ENCODE measurements around the gene RNASE9. TPM values are rescaled to one million over a fixed set of nuclear protein-coding genes. Genes with fewer than 3 reads are reported as not detected.

RNASE9 gene
- total and polyA plus RNA-seq, 2 donors from 2014 or later, result not detected

GRCh38 chr14:20606190-20606901, 45.5 kb upstream of the RNASE9 start:
- H3K27ac ChIP-seq (ENCODE audit: low read depth in 2 of 2, low read length in 2 of 2), result no peak overlapping the region
- TF ChIP-seq CTCF (IDR thresholded peaks at IDR 0.05; ENCODE audit: borderline replicate concordance, extremely low read depth, insufficient read depth), result peak; percentile 66
- no peak overlapping the region for H3K9ac ChIP-seq (ENCODE audit: low read length in 3 of 3)
- H3K36me3 ChIP-seq (ENCODE audit: control insufficient read depth in 2 of 3, insufficient read depth in 3 of 3, low read length in 3 of 3), result no peaks in the 10 kb centered on the region
- no peak overlapping the region for H3K4me3 ChIP-seq (ENCODE audit: low read length in 3 of 3)
- no peaks in the 10 kb centered on the region for H3K27me3 ChIP-seq (ENCODE audit: control insufficient read depth, insufficient read depth, low read length)
- no peaks in the 10 kb centered on the region for H3K9me3 ChIP-seq (ENCODE audit: control insufficient read depth in 2 of 3, insufficient read depth in 1 of 3, low read length in 3 of 3)
- DNase-seq (peak in 1 of 5 donors; percentile 40), FAIRE-seq (no peak)
- peaks cover 0 to 4% (median 0%) of the 10 kb centered on the region in 3 donors for H3K4me1 ChIP-seq (ENCODE audit: control insufficient read depth in 2 of 3, insufficient read depth in 2 of 3, low read depth in 1 of 3, low read length in 3 of 3)
- intact Hi-C loops (cut with DNase I), result loop anchor here (10.0 kb wide), 2 partner anchors 192 to 282 kb away; partner anchors contain the start of gene TEP1

- no peak for FAIRE-seq
- H3K27ac ChIP-seq (ENCODE audit: low read depth in 2 of 2, low read length in 2 of 2), result no peak overlapping the region
- intact Hi-C loops (cut with DNase I), result loop anchor here (10.0 kb wide), 2 partner anchors 189 to 279 kb away; partner anchors contain the start of gene TEP1
These were observed 43.2 kb upstream of the RNASE9 start for GRCh38 chr14:20603813-20604690.

GRCh38 chr14:20602583-20602982, 41.7 kb upstream of the RNASE9 start:
- Histone ChIP-seq H3K9ac (ENCODE audit: low read length in 3 of 3) (no peak overlapping the region), H3K27ac (ENCODE audit: low read depth in 2 of 2, low read length in 2 of 2) (no peak overlapping the region), H3K9me3 (ENCODE audit: control insufficient read depth in 2 of 3, insufficient read depth in 1 of 3, low read length in 3 of 3) (no peaks in the 10 kb centered on the region), H3K36me3 (ENCODE audit: control insufficient read depth in 2 of 3, insufficient read depth in 3 of 3, low read length in 3 of 3) (no peaks in the 10 kb centered on the region), H3K4me1 (ENCODE audit: control insufficient read depth in 2 of 3, insufficient read depth in 2 of 3, low read depth in 1 of 3, low read length in 3 of 3) (no peaks in the 10 kb centered on the region), H3K4me3 (ENCODE audit: low read length in 3 of 3) (no peak overlapping the region), H3K27me3 (ENCODE audit: control insufficient read depth, insufficient read depth, low read length) (no peaks in the 10 kb centered on the region)
- no peak for FAIRE-seq
- no peak for TF ChIP-seq CTCF (IDR thresholded peaks at IDR 0.05; ENCODE audit: borderline replicate concordance, extremely low read depth, insufficient read depth)
- intact Hi-C loops (cut with DNase I), result loop anchor here (10.0 kb wide), 2 partner anchors 188 to 278 kb away; partner anchors contain the start of gene TEP1
- no peak for DNase-seq

More at GRCh38 chr14:20603813-20604690, 43.2 kb upstream of the RNASE9 start:
- TF ChIP-seq CTCF (IDR thresholded peaks at IDR 0.05; ENCODE audit: borderline replicate concordance, extremely low read depth, insufficient read depth), result no peak
- no peak overlapping the region for H3K4me3 ChIP-seq (ENCODE audit: low read length in 3 of 3)
- no peaks in the 10 kb centered on the region for H3K36me3 ChIP-seq (ENCODE audit: control insufficient read depth in 2 of 3, insufficient read depth in 3 of 3, low read length in 3 of 3)
- DNase-seq, result no peak
- H3K9me3 ChIP-seq (ENCODE audit: control insufficient read depth in 2 of 3, insufficient read depth in 1 of 3, low read length in 3 of 3), result no peaks in the 10 kb centered on the region
- H3K9ac ChIP-seq (ENCODE audit: low read length in 3 of 3), result no peak overlapping the region
- H3K4me1 ChIP-seq (ENCODE audit: control insufficient read depth in 2 of 3, insufficient read depth in 2 of 3, low read depth in 1 of 3, low read length in 3 of 3), result no peaks in the 10 kb centered on the region
- no peaks in the 10 kb centered on the region for H3K27me3 ChIP-seq (ENCODE audit: control insufficient read depth, insufficient read depth, low read length)

All from kidney (tissue), 14 donors.